Gastrocnemius medialis (tissue), 4 donors: ENCODE measurements around the gene BACH1. TPM values are rescaled to one million over a fixed set of nuclear protein-coding genes. Genes with fewer than 3 reads are reported as not detected.

Experiments
- ATAC-seq, 2 donors: fragments of 150-250 bp; one replicate each; pipeline ENCODE4 v1.9.1; 2016
- DNase-seq, 2 donors: peaks; one replicate each; pipeline ENCODE4 v3.0.0-alpha.2; 2019
- H3K27ac ChIP-seq, 4 donors: fragments of 200-600 bp; sonication (generic); 1 replicate in 1 of 4; 2 replicates in 3 of 4; pipeline ENCODE4 v1.5.1; 2016 to 2018; ENCODE audit warnings: mild to moderate bottlenecking in 2 of 4, moderate library complexity in 1 of 4
- H3K27me3 ChIP-seq, 3 donors: fragments of 200-600 bp; sonication (generic) in 2 of 3; 1 replicate in 1 of 3; 2 replicates in 2 of 3; pipeline versions ENCODE4 v1.5.1 to v1.6.0; 2016 to 2019; ENCODE audit warnings: mild to moderate bottlenecking in 1 of 3, moderate library complexity in 1 of 3
- H3K36me3 ChIP-seq, 2 donors: fragments of 200-600 bp; sonication (generic) in 1 of 2; one replicate each; pipeline ENCODE4 v1.5.1; 2017 to 2018
- H3K4me1 ChIP-seq, 2 donors: fragments of 200-600 bp; sonication (generic) in 1 of 2; one replicate each; pipeline ENCODE4 v1.5.1; 2016 to 2017; ENCODE audit warnings: mild to moderate bottlenecking in 2 of 2
- H3K4me3 ChIP-seq, 4 donors: fragments of 200-600 bp; sonication (generic) in 3 of 4; 1 replicate in 1 of 4; 2 replicates in 3 of 4; pipeline ENCODE4 v1.5.1; 2016 to 2019; ENCODE audit warnings: mild to moderate bottlenecking in 2 of 4
- H3K9me3 ChIP-seq, 3 donors: fragments of 200-600 bp; sonication (generic) in 2 of 3; 1 replicate in 1 of 3; 2 replicates in 2 of 3; pipeline ENCODE4 v1.5.1; 2016 to 2019
- POLR2A ChIP-seq, 2 donors: fragments of 450-650 bp; IDR thresholded peaks; one replicate each; pipeline ENCODE4 v1.6.1; 2017; ENCODE audit warnings: antibody characterized with exemption in 2 of 2, mild to moderate bottlenecking in 2 of 2, moderate library complexity in 2 of 2
- in situ Hi-C, 4 donors: fragments of 200-750 bp; cut with MboI; loops; one replicate each; pipeline versions ENCODE4 v1.15.0 to v1.8.0; 2017; ENCODE audit warnings: low sequenced_read_pairs in 4 of 4
- intact Hi-C: fragments of 100-400 bp; cut with DNase I; formaldehyde crosslinking; loops from one replicate; pipeline ENCODE4 v1.15.1; 2023; ENCODE audit warnings: low total_unique reads
- total RNA-seq, 4 donors: library from RNA; depleted of rRNA; stranded (reverse); fragments of >200 nt; gene quantifications; one replicate each; pipeline versions ENCODE4 v1.1.0 to v1.2.3, GENCODE V29; 2016
- TF ChIP-seq, protein P1 (sequence below), 5 experiments: fragments of 450-650 bp in 3 of 5; fragments of 200-600 bp in 2 of 5; sonication (generic) in 2 of 5; IDR thresholded peaks in 4 of 5; conservative IDR thresholded peaks in 1 of 5; 1 replicate in 4 of 5; 2 replicates in 1 of 5; pipeline ENCODE4 v1.5.1; 2016 to 2019; ENCODE audit warnings: antibody characterized with exemption in 5 of 5, mild to moderate bottlenecking in 3 of 5, moderate library complexity in 3 of 5

The BACH1 gene
- total RNA-seq, 4 donors from 2014 or later: 52.4 to 72.7 (median 62.7) TPM

DNA sequence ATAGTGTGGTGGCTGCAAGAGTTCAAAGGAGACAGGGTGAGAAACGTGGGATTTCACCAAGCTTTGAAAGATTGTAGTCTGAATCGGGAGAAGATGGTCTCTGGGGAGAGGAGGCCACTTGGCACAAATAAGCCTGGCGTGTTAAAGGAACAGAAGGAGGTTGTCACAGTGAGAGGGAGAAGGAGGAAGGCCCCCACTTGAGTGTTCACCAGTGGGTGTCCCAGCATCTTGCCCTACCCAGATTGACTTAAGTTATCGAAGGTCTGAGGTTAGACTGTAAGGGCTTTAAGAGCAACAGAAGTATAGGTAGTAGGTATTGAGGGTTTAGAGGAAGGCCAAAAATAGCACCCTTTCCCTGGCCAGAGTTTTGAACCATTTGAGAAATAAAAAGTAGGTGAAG, 48.0 kb downstream of the BACH1 start:
- DNase-seq (no peak), ATAC-seq (no peak)
- no peak overlapping the region for H3K27ac ChIP-seq
- no peak overlapping the region for H3K4me3 ChIP-seq
- H3K36me3 ChIP-seq: no peaks in the 10 kb centered on the region
- H3K4me1 ChIP-seq: peaks cover 42 to 46% of the 10 kb centered on the region in 2 donors
- no peaks in the 10 kb centered on the region for H3K9me3 ChIP-seq
- intact Hi-C loops: no loop called here
- in situ Hi-C loops: no loop called here
- H3K27me3 ChIP-seq: no peaks in the 10 kb centered on the region
- TF ChIP-seq, protein P1, sequence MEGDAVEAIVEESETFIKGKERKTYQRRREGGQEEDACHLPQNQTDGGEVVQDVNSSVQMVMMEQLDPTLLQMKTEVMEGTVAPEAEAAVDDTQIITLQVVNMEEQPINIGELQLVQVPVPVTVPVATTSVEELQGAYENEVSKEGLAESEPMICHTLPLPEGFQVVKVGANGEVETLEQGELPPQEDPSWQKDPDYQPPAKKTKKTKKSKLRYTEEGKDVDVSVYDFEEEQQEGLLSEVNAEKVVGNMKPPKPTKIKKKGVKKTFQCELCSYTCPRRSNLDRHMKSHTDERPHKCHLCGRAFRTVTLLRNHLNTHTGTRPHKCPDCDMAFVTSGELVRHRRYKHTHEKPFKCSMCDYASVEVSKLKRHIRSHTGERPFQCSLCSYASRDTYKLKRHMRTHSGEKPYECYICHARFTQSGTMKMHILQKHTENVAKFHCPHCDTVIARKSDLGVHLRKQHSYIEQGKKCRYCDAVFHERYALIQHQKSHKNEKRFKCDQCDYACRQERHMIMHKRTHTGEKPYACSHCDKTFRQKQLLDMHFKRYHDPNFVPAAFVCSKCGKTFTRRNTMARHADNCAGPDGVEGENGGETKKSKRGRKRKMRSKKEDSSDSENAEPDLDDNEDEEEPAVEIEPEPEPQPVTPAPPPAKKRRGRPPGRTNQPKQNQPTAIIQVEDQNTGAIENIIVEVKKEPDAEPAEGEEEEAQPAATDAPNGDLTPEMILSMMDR (IDR thresholded peaks at IDR 0.05 in 4 of 5, conservative IDR thresholded peaks at IDR 0.05 in 1 of 5): no peak
- no peak for TF ChIP-seq POLR2A (IDR thresholded peaks at IDR 0.05)

DNA sequence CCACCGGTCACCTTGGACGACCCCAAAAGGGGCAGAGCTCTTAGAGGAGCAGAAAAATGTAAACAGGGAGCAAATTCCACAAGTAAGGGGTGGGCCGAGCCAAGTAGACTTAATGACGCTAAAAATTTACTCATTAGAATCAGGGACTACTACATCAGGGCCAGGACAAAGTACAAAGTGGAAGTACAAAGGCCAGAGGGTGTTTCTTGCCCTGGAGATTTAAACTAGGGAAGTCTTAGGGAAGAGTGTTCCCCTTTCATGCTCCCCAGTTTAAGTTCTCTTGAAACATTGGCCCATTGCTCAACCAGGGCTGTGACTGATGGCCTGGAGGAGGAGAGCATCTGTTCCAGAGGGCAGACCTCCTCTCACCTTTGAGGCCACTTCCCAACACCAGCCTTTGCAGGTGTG, 48.6 kb downstream of the BACH1 start:
- intact Hi-C loops: no loop called here
- no peak overlapping the region for H3K27ac ChIP-seq

DNA sequence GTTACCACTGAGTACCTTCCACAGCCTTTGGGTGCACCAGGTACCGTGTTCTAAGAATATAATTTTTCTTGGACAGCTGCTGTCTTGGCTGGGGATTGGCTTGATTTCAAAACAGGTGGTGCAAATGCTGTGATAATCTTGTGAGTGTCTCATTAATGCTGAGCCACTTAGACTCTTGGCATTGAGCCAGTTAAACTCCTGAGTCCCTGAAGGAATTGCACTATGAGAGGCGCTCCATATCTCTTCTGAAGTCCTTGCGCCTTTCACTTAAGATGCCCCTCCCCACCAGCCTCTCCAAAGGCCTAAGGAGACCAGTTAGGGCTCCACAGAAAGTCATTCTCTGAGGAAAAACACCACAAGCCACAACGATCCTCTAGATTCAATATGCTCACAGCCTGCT, 51.0 kb downstream of the BACH1 start:
- peak in 1 of 2 donors; percentile 34 for ATAC-seq
- in situ Hi-C loops (loop anchor here in 1 of 4 donors (10.0 kb wide), 1 partner anchor 55 kb away; the partner anchor contains the start of gene BACH1), intact Hi-C loops (no loop called here)
- Histone ChIP-seq H3K36me3 (peaks cover 0 to 7% of the 10 kb centered on the region in 2 donors), H3K9me3 (no peaks in the 10 kb centered on the region), H3K27me3 (no peaks in the 10 kb centered on the region), H3K4me3 (no peak overlapping the region), H3K27ac (no peak overlapping the region), H3K4me1 (peaks cover 19% of the 10 kb centered on the region in 2 donors)
- no peak for TF ChIP-seq POLR2A (IDR thresholded peaks at IDR 0.05)
- TF ChIP-seq, protein P1 (IDR thresholded peaks at IDR 0.05 in 4 of 5, conservative IDR thresholded peaks at IDR 0.05 in 1 of 5): no peak
- DNase-seq: no peak

More for the DNA sequence above, 48.6 kb downstream of the BACH1 start:
- H3K27me3 ChIP-seq: no peaks in the 10 kb centered on the region
- DNase-seq: no peak
- TF ChIP-seq, protein P1 (IDR thresholded peaks at IDR 0.05 in 4 of 5, conservative IDR thresholded peaks at IDR 0.05 in 1 of 5): no peak
- TF ChIP-seq POLR2A (IDR thresholded peaks at IDR 0.05): no peak
- in situ Hi-C loops: no loop called here
- no peaks in the 10 kb centered on the region for H3K9me3 ChIP-seq
- H3K4me1 ChIP-seq: peaks cover 37 to 41% of the 10 kb centered on the region in 2 donors
- no peak overlapping the region for H3K4me3 ChIP-seq
- H3K36me3 ChIP-seq: no peaks in the 10 kb centered on the region
- ATAC-seq: no peak

DNA sequence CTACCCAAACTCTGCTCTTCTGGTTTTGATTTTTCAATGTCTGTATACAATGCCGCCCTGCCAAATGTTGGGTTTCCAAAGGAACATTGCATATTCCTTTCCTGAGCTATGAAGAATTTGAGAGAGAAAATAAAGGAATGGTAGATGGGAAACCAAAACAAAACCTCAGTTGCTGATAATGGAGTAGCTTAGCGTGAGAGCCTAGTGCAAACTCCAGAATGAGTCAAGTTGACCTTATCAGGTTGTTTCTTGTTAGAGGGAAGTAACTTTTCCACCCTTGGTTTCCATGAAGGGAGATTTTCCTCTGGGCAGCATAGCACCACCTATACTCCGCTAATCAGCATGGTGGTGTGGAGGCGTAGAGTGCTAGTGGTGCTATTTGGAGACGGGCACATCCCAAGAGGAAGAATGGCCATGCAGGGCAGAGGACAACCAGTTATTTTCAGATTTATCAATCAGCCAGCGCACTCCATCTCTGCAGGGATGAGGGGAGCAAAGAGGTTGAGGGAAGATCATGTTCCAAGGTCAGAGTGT, 51.6 kb downstream of the BACH1 start:
- DNase-seq: no peak
- H3K4me3 ChIP-seq: no peak overlapping the region
- no peak for ATAC-seq
- H3K27me3 ChIP-seq: no peaks in the 10 kb centered on the region
- intact Hi-C loops: no loop called here
- H3K4me1 ChIP-seq: peaks cover 13 to 19% of the 10 kb centered on the region in 2 donors
- no peak overlapping the region for H3K27ac ChIP-seq
- TF ChIP-seq POLR2A (IDR thresholded peaks at IDR 0.05): no peak
- TF ChIP-seq, protein P1 (IDR thresholded peaks at IDR 0.05 in 4 of 5, conservative IDR thresholded peaks at IDR 0.05 in 1 of 5): no peak
- in situ Hi-C loops: loop anchor here in 1 of 4 donors (10.0 kb wide), 1 partner anchor 56 kb away; the partner anchor contains the start of gene BACH1
- no peaks in the 10 kb centered on the region for H3K9me3 ChIP-seq
- H3K36me3 ChIP-seq: peaks cover 0 to 7% of the 10 kb centered on the region in 2 donors
